ENCODE results near the gene SMIM10. TPM values are rescaled to one million over a fixed set of nuclear protein-coding genes. Genes with fewer than 3 reads are reported as not detected.
A peak's percentile ranks its signal among the peaks of the same experiment; 100 is the strongest.
"Not testable (repeated sequence)": the region's sequence is repeated elsewhere in the genome, so short reads cannot be mapped to it uniquely, and the experiment has no call there.

SMIM10 gene
- 1 to 10 TPM; 3.5 to 7.4 (median 6.7) TPM for total RNA-seq
- polyA plus RNA-seq = 10 to 100 TPM in 1 of 2 donors, 1 to 10 TPM in 1; 5.5 to 13.1 TPM
- long read RNA-seq, donor 1, transcript SMIM10-201 (1 exons, 1,536 nt) = major isoform, 12 of 12 reads
- long read RNA-seq, donor 1, partial matches to known transcripts = 0 of 12 reads
- long read RNA-seq, donor 1, other reads (novel, unspliced or antisense) = 0 of 12 reads
- long read RNA-seq, donor 2, partial matches to known transcripts = 0 of 4 reads
- long read RNA-seq, donor 2, other reads (novel, unspliced or antisense) = 0 of 4 reads
- long read RNA-seq, donor 3, partial matches to known transcripts = 0 of 3 reads
- long read RNA-seq, donor 3, other reads (novel, unspliced or antisense) = 0 of 3 reads

DNA sequence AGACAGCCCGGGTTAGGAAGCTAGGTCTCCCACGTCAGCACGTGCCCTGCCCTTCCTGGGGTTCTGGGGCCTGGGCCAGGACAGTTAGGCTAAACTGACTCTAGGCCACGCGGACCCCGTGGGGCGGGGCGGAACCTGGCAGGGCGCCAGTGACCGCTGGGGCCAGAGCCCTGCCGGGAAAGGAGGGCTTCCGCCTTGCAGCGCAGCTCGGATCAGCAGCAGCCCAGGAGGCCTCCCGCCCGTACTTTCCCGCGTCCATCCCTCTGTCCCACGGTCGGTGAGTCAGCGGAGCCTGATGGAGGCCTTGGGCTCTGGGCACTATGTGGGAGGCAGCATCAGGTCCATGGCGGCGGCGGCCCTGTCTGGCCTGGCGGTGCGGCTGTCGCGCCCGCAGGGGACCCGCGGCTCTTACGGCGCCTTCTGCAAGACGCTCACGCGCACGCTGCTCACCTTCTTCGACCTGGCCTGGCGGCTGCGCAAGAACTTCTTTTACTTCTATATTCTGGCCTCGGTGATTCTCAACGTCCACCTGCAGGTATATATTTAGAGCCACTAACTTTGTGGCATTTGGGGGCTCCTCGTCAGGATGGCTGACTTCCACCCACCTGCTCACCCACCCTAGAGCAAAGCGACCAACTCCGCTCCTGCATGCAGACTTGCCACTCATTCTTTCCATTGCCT is at the start of gene SMIM10:
SMIM10 (plus strand) TSS at position 191 of the 681 bp plus-strand sequence; CDS start at position 296, 105 bp downstream.
- peaks cover 0 to 10% (median 0%) of the 10 kb centered on the region in 12 donors for H3K4me1 ChIP-seq
- intact Hi-C loops (cut with DNase I) = no loop called here
- no peaks in the 10 kb centered on the region for H3K36me3 ChIP-seq
- DNase-seq = peak; percentile 82 to 89 (median 86)
- WGBS, 4 donors = 2 to 42% (median 18%) methylated on average over 36 to 45 of the region's 45 CpGs
- no peaks in the 10 kb centered on the region for H3K9me3 ChIP-seq
- H3K27me3 ChIP-seq = peaks cover 0 to 12% (median 0%) of the 10 kb centered on the region in 9 donors
- no peak for TF ChIP-seq POLR2A (IDR thresholded peaks at IDR 0.05)
- TF ChIP-seq, protein P1, sequence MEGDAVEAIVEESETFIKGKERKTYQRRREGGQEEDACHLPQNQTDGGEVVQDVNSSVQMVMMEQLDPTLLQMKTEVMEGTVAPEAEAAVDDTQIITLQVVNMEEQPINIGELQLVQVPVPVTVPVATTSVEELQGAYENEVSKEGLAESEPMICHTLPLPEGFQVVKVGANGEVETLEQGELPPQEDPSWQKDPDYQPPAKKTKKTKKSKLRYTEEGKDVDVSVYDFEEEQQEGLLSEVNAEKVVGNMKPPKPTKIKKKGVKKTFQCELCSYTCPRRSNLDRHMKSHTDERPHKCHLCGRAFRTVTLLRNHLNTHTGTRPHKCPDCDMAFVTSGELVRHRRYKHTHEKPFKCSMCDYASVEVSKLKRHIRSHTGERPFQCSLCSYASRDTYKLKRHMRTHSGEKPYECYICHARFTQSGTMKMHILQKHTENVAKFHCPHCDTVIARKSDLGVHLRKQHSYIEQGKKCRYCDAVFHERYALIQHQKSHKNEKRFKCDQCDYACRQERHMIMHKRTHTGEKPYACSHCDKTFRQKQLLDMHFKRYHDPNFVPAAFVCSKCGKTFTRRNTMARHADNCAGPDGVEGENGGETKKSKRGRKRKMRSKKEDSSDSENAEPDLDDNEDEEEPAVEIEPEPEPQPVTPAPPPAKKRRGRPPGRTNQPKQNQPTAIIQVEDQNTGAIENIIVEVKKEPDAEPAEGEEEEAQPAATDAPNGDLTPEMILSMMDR (IDR thresholded peaks at IDR 0.05) = no peak
- H3K27ac ChIP-seq = peak within 1 kb of the TSS in 11 of 12 donors; percentile 3 to 75 (median 59)
- ATAC-seq = peak; percentile 91 to 99 (median 98)
- peak within 1 kb of the TSS; percentile 30 to 80 (median 58) for H3K4me3 ChIP-seq

DNA sequence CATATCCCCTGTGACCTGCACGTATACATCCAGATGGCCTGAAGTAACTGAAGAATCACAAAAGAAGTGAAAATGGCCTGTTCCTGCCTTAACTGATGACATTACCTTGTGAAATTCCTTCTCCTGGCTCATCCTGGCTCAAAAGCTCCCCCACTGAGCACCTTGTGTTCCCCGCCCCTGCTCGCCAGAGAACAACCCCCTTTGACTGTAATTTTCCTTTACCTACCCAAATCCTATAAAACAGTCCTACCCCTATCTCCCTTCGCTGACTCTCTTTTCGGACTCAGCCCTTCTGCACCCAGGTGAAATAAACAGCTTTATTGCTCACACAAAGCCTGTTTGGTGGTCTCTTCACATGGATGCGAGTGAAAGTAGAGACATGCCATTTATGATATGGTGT is 44.4 kb upstream of the SMIM10 start:
- 84 to 97% (median 91%) methylated on average over 6 of the region's 6 CpGs for WGBS, 4 donors
- H3K27ac ChIP-seq; H3K4me1 ChIP-seq; H3K9me3 ChIP-seq; H3K27me3 ChIP-seq; H3K4me3 ChIP-seq; ATAC-seq; H3K36me3 ChIP-seq; intact Hi-C loops (cut with DNase I); DNase-seq: not testable (repeated sequence)

DNA sequence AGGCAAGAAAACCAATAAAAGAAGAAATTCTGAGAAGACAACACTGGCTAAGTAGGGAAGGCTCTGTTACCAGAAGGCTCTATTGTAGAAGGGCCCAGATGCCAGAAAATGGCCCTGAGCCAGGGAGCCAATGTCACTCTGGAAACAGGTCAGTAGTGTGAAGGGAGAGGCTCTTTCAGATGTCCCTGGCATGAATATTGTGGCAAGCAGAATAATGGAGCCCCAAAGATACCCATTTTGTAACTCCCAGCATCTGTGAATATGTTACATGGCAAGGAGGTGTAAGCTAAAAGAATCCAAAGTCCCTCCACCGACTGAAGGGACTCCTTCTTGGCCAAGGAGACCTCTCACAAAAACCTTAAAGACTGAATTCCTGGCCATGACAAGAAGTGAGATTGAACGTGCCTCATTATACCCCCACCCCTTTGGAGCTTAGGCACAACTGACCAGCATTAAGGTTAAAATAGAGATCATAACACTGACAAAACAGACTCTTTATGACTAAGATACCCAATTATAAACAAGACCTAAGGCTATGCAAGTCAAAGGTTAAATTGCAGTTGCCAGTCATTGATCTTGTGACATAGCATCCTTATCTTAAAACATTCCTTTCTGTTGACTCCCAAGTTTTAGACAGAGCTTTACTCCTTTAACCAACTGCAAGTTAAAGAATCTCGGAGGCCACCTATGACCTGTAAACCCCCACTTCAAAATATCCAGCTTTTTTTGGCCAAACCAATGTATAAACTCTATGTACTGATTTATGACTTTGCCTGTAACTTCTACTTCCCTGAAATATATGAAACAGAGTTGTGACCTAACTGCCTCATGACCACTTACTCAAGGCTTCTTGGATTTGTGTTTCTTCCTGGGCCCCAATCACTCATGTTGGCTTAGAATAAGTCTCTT is 42.2 kb upstream of the SMIM10 start:
- 31 to 50% (median 40%) methylated on average over 3 of the region's 3 CpGs for WGBS, 4 donors
- no peak overlapping the region for H3K4me3 ChIP-seq
- intact Hi-C loops (cut with DNase I) = no loop called here
- no peak for ATAC-seq
- H3K4me1 ChIP-seq = no peaks in the 10 kb centered on the region
- TF ChIP-seq, protein P1 (IDR thresholded peaks at IDR 0.05) = no peak
- TF ChIP-seq POLR2A (IDR thresholded peaks at IDR 0.05) = no peak
- no peak overlapping the region for H3K27ac ChIP-seq
- no peaks in the 10 kb centered on the region for H3K36me3 ChIP-seq
- H3K9me3 ChIP-seq = no peaks in the 10 kb centered on the region
- peaks cover 0 to 5% (median 0%) of the 10 kb centered on the region in 9 donors for H3K27me3 ChIP-seq
- DNase-seq = no peak

DNA sequence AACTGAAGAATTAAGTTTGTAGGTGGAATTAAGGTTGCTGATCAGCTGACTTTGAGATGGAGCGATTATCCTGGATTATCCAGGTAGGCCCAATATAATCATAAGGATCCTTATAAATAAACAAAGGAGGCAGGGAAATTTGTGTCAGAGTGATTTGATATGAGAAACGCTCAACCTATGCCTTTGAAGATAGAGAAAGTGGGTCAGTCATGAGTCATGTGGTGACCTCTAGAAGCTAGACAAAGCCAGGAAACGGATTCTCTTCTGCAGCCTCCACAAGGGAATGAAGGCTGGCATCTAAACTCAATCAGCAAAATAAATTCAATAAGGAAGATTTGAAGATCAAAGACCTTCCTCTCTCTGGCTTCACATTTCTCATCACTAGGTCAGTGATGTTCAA is 41.5 kb upstream of the SMIM10 start:
- Histone ChIP-seq H3K27ac (no peak overlapping the region), H3K36me3 (no peaks in the 10 kb centered on the region), H3K4me1 (no peaks in the 10 kb centered on the region), H3K9me3 (no peaks in the 10 kb centered on the region), H3K4me3 (no peak overlapping the region), H3K27me3 (no peaks in the 10 kb centered on the region)
- TF ChIP-seq POLR2A (IDR thresholded peaks at IDR 0.05) = no peak
- TF ChIP-seq, protein P1 (IDR thresholded peaks at IDR 0.05) = no peak
- intact Hi-C loops (cut with DNase I) = no loop called here
- 48 to 60% (median 57%) methylated on average over 3 of the region's 3 CpGs for WGBS, 4 donors
- ATAC-seq (no peak), DNase-seq (no peak)
